ENCODE data around the gene FILIP1. TPM values are rescaled to one million over a fixed set of nuclear protein-coding genes. Genes with fewer than 3 reads are reported as not detected.

The FILIP1 gene
- total RNA-seq, 1 donor from 2014 or later = 3.2 TPM

- Histone ChIP-seq H3K4me3 (peak overlapping the region in 1 of 2 donors; percentile 4), H3K27ac (no peak overlapping the region), H3K36me3 (no peaks in the 10 kb centered on the region), H3K9me3 (no peaks in the 10 kb centered on the region), H3K4me1 (no peaks in the 10 kb centered on the region), H3K27me3 (no peaks in the 10 kb centered on the region)
- intact Hi-C loops (cut with DNase I) = no loop called here
- TF ChIP-seq POLR2AphosphoS5 (IDR thresholded peaks at IDR 0.05; ENCODE audit: insufficient read depth in 1 of 2, low read depth in 1 of 2) (no peak), POLR2A (IDR thresholded peaks at IDR 0.05) (no peak)
- TF ChIP-seq, protein P1, sequence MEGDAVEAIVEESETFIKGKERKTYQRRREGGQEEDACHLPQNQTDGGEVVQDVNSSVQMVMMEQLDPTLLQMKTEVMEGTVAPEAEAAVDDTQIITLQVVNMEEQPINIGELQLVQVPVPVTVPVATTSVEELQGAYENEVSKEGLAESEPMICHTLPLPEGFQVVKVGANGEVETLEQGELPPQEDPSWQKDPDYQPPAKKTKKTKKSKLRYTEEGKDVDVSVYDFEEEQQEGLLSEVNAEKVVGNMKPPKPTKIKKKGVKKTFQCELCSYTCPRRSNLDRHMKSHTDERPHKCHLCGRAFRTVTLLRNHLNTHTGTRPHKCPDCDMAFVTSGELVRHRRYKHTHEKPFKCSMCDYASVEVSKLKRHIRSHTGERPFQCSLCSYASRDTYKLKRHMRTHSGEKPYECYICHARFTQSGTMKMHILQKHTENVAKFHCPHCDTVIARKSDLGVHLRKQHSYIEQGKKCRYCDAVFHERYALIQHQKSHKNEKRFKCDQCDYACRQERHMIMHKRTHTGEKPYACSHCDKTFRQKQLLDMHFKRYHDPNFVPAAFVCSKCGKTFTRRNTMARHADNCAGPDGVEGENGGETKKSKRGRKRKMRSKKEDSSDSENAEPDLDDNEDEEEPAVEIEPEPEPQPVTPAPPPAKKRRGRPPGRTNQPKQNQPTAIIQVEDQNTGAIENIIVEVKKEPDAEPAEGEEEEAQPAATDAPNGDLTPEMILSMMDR (IDR thresholded peaks at IDR 0.05) = no peak
- DNase-seq (ENCODE audit: extremely low spot score in 2 of 2) = no peak
Observed at GRCh38 chr6:75431379-75431778, 62.2 kb downstream of the FILIP1 start.

- TF ChIP-seq, protein P1 (IDR thresholded peaks at IDR 0.05) = no peak
- TF ChIP-seq POLR2AphosphoS5 (IDR thresholded peaks at IDR 0.05; ENCODE audit: insufficient read depth in 1 of 2, low read depth in 1 of 2) (no peak), POLR2A (IDR thresholded peaks at IDR 0.05) (no peak)
- Histone ChIP-seq H3K27ac (no peak overlapping the region), H3K36me3 (no peaks in the 10 kb centered on the region), H3K9me3 (no peaks in the 10 kb centered on the region), H3K4me3 (no peak overlapping the region), H3K27me3 (no peaks in the 10 kb centered on the region), H3K4me1 (no peaks in the 10 kb centered on the region)
- DNase-seq (ENCODE audit: extremely low spot score in 2 of 2) = no peak
- intact Hi-C loops (cut with DNase I) = no loop called here
Observed at GRCh38 chr6:75430631-75431325, 62.8 kb downstream of the FILIP1 start.

GRCh38 chr6:75429061-75429703, 64.4 kb downstream of the FILIP1 start:
- Histone ChIP-seq H3K4me3 (no peak overlapping the region), H3K36me3 (no peaks in the 10 kb centered on the region), H3K27me3 (no peaks in the 10 kb centered on the region), H3K27ac (no peak overlapping the region), H3K9me3 (no peaks in the 10 kb centered on the region), H3K4me1 (no peaks in the 10 kb centered on the region)
- intact Hi-C loops (cut with DNase I) = no loop called here
- no peak for TF ChIP-seq POLR2AphosphoS5 (IDR thresholded peaks at IDR 0.05; ENCODE audit: insufficient read depth in 1 of 2, low read depth in 1 of 2)
- no peak for TF ChIP-seq POLR2A (IDR thresholded peaks at IDR 0.05)
- TF ChIP-seq, protein P1 (IDR thresholded peaks at IDR 0.05) = no peak
- DNase-seq (ENCODE audit: extremely low spot score in 2 of 2) = no peak

DNA sequence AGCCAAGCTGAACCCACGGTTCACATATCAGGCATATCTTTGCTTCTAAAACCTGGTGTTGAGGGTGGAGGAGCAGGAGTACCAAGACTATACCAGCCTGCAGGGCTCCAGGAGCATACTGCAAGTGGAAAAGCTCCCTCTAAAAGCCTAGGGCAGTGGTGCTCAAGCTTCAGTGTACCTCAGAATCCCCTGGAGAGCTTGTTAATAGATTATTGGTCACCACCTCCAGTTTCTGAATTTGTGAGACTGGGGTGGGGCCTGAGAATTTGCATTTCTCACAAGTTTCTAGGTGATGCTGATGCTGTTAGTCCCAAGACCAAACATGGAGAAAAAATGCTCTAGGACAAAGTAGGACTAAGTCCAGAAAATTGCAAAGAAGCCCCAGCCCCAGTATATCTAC, 65.4 kb downstream of the FILIP1 start:
- Histone ChIP-seq H3K27ac (no peak overlapping the region), H3K9me3 (no peaks in the 10 kb centered on the region), H3K4me3 (no peak overlapping the region), H3K36me3 (no peaks in the 10 kb centered on the region), H3K27me3 (no peaks in the 10 kb centered on the region), H3K4me1 (no peaks in the 10 kb centered on the region)
- TF ChIP-seq POLR2AphosphoS5 (IDR thresholded peaks at IDR 0.05; ENCODE audit: insufficient read depth in 1 of 2, low read depth in 1 of 2) = no peak
- TF ChIP-seq POLR2A (IDR thresholded peaks at IDR 0.05) = no peak
- TF ChIP-seq, protein P1 (IDR thresholded peaks at IDR 0.05) = no peak
- intact Hi-C loops (cut with DNase I) = no loop called here
- DNase-seq (ENCODE audit: extremely low spot score in 2 of 2) = no peak

- no peaks in the 10 kb centered on the region for H3K36me3 ChIP-seq
- no peak for DNase-seq (ENCODE audit: extremely low spot score in 2 of 2)
- TF ChIP-seq POLR2AphosphoS5 (IDR thresholded peaks at IDR 0.05; ENCODE audit: insufficient read depth in 1 of 2, low read depth in 1 of 2) = no peak
- TF ChIP-seq, protein P1 (IDR thresholded peaks at IDR 0.05) = no peak
- TF ChIP-seq POLR2A (IDR thresholded peaks at IDR 0.05) = no peak
- H3K27ac ChIP-seq = no peak overlapping the region
- intact Hi-C loops (cut with DNase I) = no loop called here
- H3K27me3 ChIP-seq = no peaks in the 10 kb centered on the region
- H3K9me3 ChIP-seq = no peaks in the 10 kb centered on the region
- H3K4me3 ChIP-seq = no peak overlapping the region
- H3K4me1 ChIP-seq = no peaks in the 10 kb centered on the region
Observed at GRCh38 chr6:75427329-75427728, 66.3 kb downstream of the FILIP1 start.
